GM18867 (cell line): Measurements from ENCODE around the gene DDX4.
"Not testable (repeated sequence)": the region's sequence is repeated elsewhere in the genome, so short reads cannot be mapped to it uniquely, and the experiment has no call there.

ENCODE experiments used
- ATAC-seq: cut with Tn5 transposase; IDR thresholded peaks from one replicate; pipeline ENCODE4 v1.9.1; 2021; ENCODE audit warnings: mild to moderate bottlenecking, moderate library complexity; ENCODE audit not compliant: unreplicated experiment

The DDX4 gene

DNA sequence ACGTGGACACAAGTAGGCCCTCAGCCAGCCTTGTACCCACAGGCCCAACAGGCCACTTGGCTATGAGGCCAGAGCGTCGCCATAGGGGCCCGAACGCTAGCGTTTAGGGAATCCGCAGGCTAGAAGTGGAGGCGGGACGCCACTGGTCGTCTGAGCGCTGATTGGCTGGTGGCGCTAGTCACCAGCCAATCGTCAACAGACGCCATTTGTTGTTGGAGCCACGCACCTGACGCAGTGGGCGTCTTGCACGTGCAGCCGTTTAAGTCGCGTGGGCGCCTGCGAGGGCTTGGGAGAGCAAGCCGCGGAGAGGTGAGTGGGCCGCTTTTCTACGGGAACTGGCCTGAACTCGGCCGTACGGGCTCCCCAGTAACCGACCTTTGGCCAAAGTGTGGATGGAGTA lies at the start of gene DDX4:
DDX4 (plus strand) TSS at position 269 of the 400 bp plus-strand sequence. CDS start 903 bp downstream, outside the sequence.
- no peak for ATAC-seq

GRCh38 chr5:55691265-55692105 lies 46.4 kb upstream of the DDX4 start:
- ATAC-seq, result no peak

GRCh38 chr5:55692106-55692417 lies 45.8 kb upstream of the DDX4 start:
- no peak for ATAC-seq

- ATAC-seq, result no peak
These were observed 45.4 kb upstream of the DDX4 start for GRCh38 chr5:55692509-55692908.

DNA sequence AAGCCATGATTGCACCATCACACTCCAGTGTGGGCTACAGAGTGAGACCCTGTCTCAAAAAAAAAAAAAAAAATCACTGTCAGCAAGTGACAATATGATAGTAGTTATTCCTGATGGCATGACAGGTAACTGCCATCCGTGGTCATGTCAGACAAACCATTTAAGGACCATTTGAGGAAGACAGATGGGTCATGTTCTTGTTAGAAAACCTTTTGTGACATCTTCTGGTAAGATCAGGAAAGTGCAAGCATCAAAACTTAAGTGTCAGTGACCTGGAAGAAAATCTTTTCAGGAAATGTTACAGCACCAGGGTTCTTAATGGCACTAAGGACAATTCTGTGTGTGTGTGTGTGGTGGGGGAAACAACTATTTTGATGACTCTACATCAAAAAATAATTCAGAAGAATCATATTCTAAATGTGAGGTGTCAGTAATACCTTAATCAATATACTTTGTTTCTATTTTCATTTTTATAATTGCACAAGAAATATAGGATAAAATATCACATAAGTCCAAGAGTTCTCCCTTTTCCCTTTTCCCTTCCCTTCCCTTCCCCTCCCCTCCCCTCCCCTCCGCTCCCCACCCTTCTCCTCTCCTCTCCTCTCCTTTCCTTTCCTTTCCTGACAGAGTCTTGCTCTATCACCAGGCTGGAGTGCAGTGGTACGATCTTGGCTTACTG lies 43.6 kb upstream of the DDX4 start:
- no peak for ATAC-seq

DNA sequence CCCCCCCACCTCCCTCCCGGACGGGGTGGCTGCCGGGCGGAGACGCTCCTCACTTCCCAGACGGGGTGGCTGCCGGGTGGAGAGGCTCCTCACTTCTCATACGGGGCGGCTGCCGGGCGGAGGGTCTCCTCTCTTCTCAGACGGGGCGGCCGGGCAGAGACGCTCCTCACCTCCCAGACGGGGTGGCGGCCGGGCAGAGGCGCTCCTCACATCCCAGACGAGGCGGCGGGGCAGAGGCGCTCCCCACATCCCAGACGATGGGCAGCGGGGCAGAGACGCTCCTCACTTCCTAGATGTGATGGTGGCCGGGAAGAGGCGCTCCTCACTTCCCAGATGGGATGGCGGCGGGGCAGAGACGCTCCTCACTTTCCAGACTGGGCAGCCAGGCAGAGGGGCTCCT lies 41.2 kb upstream of the DDX4 start:
- not testable (repeated sequence) for ATAC-seq

DNA sequence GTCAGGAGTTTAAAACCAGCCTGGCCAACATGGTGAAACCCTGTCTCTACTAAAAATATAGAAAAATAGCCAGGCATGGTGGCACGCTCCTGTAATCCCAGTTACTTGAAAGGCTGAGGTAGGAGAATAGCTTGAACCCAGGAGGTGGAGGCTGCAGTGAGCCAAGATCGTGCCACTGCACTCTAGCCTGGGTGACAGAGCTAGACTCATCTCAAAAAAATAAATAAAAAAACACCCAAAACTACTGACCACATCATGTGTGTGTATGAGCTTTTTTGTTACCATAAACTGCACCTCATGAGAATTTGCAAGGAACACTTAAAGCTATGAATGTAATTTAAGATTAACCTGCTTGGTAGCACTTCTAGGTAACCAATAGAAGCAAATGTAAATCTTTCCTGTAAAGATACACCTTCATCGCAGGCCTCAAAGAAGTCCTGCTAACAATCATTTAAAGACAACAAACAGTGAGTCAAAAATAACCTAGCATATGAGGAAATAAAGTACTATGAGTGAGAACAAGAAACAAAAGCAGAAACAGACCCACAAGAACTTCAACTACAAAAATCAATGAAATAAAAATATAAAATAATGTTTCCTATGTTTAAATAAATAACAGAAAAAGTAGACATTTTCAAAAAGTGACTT lies 38.7 kb upstream of the DDX4 start:
- peak; percentile 58 for ATAC-seq

DNA sequence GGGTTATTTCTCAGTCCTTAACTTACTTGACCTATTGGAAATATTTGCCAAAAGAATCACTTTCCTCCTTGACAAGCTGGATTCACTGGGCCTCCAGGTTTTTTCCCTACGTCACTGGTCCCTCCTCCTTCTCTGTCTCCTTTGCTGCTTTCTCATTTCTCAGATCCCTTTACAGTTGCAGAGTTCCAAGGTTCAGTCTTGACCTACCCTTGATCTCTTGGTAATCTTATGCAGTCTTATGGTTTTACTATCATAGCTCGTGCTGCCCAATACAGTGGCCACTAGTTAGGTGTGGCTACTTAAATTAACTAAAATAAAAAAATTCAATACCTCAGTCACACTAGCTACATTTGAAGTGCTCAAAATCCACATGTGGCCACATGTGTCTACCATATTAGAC lies 37.1 kb upstream of the DDX4 start:
- no peak for ATAC-seq

DNA sequence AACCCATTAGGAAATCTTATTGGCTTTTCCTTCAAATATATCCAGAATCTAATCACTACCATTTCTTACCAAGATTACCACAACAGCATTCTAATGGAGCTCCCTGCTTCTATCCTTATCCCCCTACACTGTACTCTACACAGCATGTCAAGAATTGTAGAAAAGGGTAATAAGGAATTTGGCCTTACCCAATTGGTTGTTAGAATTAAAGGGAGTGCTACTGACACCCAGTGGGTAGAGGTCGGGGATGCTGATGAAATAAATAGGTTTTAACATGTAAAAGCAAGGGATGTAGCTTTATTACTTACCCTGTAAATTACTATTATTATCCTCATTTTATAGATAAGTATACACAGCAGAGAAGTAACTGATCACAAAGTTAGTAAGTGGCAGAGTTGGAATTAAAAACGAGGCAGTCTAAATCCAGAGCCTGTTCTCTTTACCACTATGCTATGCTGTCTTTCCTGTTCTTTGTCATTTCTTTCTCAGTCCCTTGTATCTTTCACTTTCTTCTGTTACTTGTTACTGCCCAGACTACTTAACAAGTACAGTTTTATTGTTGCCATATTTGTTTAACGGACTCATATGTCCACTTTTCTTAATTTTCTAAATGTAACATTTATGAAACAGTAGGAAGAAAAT lies 36.3 kb upstream of the DDX4 start:
- ATAC-seq, result peak; percentile 38

GRCh38 chr5:55702598-55703345 lies 35.1 kb upstream of the DDX4 start:
- ATAC-seq, result no peak

DNA sequence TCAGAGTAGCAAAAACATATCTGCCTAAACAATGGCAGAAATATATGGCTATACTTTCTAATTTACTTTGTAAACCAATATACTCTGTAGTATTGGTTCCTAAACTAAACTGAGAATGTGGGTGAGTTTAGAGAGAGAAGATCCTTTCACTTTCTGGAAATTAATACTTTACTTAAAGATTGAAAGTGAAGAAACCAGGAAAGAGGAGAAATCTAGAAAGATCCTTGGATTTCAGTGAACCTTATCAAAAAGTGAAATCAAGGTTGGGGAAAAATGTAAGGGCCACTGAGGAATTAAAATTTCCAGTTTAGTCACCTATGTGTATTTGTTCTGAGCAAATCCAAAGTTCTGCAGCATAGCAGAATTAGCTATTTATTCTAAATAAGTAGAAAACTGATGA lies 31.6 kb upstream of the DDX4 start:
- ATAC-seq, result no peak

- no peak for ATAC-seq
These were observed 29.1 kb upstream of the DDX4 start for GRCh38 chr5:55708732-55709131.

DNA sequence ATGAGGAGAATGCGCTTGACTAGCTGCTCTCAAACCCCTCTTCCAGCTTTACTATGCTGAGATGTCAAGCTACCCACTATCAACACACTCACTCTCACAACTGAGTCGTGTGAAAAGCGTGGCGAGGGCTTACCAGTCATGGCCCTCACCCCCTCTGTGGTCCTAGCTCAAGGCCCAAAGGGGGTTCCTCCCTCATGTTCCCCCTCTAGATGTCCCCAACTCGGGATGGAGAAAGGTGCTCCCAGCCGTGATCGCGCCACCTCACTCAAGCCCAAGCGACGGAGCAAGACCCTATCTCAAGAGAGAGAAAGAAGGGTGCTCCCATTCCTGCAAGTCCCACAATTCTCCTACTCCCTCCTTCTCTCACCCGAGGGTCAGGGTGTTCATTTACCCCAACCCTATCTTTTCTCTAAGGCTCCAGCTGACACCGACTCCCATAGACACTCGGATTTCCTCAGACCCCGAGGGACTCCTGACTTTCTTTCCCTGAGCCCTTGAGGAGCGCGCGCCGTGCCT lies 26.3 kb upstream of the DDX4 start:
- no peak for ATAC-seq

GRCh38 chr5:55712023-55712859 lies 25.6 kb upstream of the DDX4 start, which contains the start of gene SLC38A9:
SLC38A9 (minus strand) TSS chr5:55712324; CDS start chr5:55697958, 14,366 bp downstream.
- ATAC-seq, result peak; percentile 99

DNA sequence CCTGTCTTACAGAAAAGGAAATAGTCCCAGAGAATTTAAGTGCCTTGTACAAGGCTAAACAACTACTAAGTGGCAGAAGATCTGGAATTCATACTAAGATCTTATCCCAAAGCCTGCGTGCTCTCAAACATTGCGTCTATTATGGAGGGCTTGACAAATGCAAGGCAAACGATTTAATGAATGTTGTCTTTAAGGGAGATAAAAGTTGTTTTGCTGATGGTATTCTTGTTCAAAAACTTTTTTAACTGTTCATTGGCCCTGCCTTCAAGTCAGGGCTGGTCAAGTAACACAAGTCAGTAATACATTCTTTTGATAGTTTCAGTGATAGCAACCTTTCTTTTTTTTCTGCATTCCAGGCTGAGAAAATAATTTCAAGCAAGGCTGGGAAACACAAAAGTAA lies 24.0 kb upstream of the DDX4 start:
- no peak for ATAC-seq

GRCh38 chr5:55714339-55714738 lies 23.5 kb upstream of the DDX4 start:
- ATAC-seq, result no peak

DNA sequence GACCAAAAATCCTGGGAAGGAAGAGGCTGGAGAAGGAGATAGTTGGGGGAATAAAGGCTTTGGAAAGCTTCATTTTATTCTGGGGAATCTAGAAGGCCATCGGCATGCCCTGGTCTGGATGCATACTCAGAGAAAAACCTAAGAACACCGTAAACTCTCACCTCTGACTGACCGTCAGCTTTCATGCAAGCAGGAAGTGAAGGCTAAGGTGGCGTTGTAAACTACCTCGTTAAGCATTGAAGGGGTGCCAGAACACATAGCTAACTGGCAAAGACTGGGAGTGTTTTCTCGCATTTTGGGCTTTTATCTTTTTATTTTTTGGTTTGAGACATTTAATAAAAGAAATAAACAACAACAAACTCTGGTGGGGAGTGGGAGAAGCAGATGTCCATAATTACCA lies 23.1 kb upstream of the DDX4 start:
- ATAC-seq, result no peak

- ATAC-seq, result no peak
These were observed 22.3 kb upstream of the DDX4 start for GRCh38 chr5:55715519-55716078.

DNA sequence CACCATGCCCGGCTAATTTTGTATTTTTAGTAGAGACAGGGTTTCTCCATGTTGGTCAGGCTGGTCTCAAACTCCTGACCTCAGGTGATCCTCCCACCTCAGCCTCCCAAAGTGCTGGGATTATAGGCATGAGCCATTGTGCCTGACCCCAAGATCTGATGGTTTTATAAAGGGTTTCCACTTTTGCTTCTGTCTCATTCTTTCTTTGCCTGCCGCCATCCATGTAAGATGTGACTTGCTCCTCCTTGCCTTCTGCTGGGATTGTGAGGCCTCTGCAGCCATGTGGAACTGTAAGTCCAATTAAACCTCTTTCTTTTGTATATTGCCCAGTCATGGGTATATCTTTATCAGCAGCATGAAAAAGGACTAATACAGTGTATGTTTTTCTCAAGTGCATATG lies 18.8 kb upstream of the DDX4 start:
- not testable (repeated sequence) for ATAC-seq
